PC-9 (cell line): Measurements from ENCODE around the gene FAM20C. TPM values are rescaled to one million over a fixed set of nuclear protein-coding genes. Genes with fewer than 3 reads are reported as not detected.

ENCODE experiments used
- BruUV-seq: library from RNA; stranded (reverse); fragments of 400-500 nt; replicated peaks from 2 replicates; lab custom pipeline; 2021; lab: Mats Ljungman, UMichigan
- CTCF ChIA-PET: fragments of 300-600 bp; sonication (Branson Sonifier 250); formaldehyde crosslinking; loops from one replicate; lab custom pipeline; 2022; ENCODE audit warnings: antibody characterized with exemption; lab: Charles Lee
- POLR2A ChIA-PET: fragments of 300-600 bp; sonication (Branson Sonifier 250); formaldehyde crosslinking; loops from one replicate; lab custom pipeline; 2022; ENCODE audit warnings: antibody characterized with exemption; ENCODE audit not compliant: unreplicated experiment; lab: Charles Lee
- DNase-seq, 2 experiments: peaks; one replicate each; pipeline versions ENCODE4 v3.0.0 to v3.0.0-alpha.2; 2015 to 2022; ENCODE audit warnings: mixed read lengths in 1 of 2
- H2AFZ ChIP-seq: fragments of 200-600 bp; sonication (generic); 2 replicates; pipeline ENCODE4 v1.8.1; 2017; ENCODE audit warnings: antibody characterized with exemption
- H3F3A ChIP-seq: fragments of 200-600 bp; sonication (generic); 2 replicates; pipeline ENCODE4 v1.8.1; 2017; ENCODE audit warnings: antibody characterized with exemption, mild to moderate bottlenecking, low read depth; ENCODE audit not compliant: insufficient read depth
- H3K27ac ChIP-seq: fragments of 200-600 bp; sonication (generic); 2 replicates; pipeline ENCODE4 v1.6.1; 2016; ENCODE audit warnings: mixed run types
- H3K27me3 ChIP-seq: fragments of 200-600 bp; sonication (generic); 2 replicates; pipeline ENCODE4 v1.6.1; 2016; ENCODE audit warnings: low read depth, mixed run types; ENCODE audit not compliant: insufficient read depth
- H3K36me3 ChIP-seq: fragments of 200-600 bp; sonication (generic); 2 replicates; pipeline ENCODE4 v1.6.1; 2016; ENCODE audit warnings: low read depth, mixed run types
- H3K4me1 ChIP-seq: fragments of 200-600 bp; sonication (generic); replicated peaks from 2 replicates; pipeline ENCODE4 v1.6.1; 2016; ENCODE audit warnings: mixed run types; ENCODE audit not compliant: insufficient read depth
- H3K4me2 ChIP-seq: fragments of 200-600 bp; sonication (generic); 2 replicates; pipeline ENCODE4 v1.6.1; 2017; ENCODE audit warnings: mixed run types
- H3K4me3 ChIP-seq: fragments of 200-600 bp; sonication (generic); 2 replicates; pipeline ENCODE4 v1.6.1; 2016; ENCODE audit warnings: mixed run types
- H3K79me2 ChIP-seq: fragments of 200-600 bp; sonication (generic); 2 replicates; pipeline ENCODE4 v1.6.1; 2017; ENCODE audit warnings: low read depth, mixed run types
- H3K9me2 ChIP-seq: fragments of 200-600 bp; sonication (generic); 2 replicates; pipeline ENCODE4 v1.8.1; 2017; ENCODE audit warnings: mild to moderate bottlenecking; ENCODE audit not compliant: insufficient read depth
- H3K9me3 ChIP-seq: fragments of 200-600 bp; sonication (generic); 2 replicates; pipeline ENCODE4 v1.8.1; 2016; ENCODE audit warnings: low read depth; ENCODE audit not compliant: insufficient read depth
- H4K20me1 ChIP-seq: fragments of 200-600 bp; sonication (generic); 2 replicates; pipeline ENCODE4 v1.8.1; 2017; ENCODE audit not compliant: insufficient read depth
- CTCF ChIP-seq: fragments of 200-600 bp; sonication (generic); conservative IDR thresholded peaks from 2 replicates; pipeline ENCODE4 v1.6.1; 2017; ENCODE audit warnings: mixed run types, antibody characterized with exemption, mild to moderate bottlenecking, moderate library complexity
- EZH2 ChIP-seq: fragments of 200-600 bp; sonication (generic); IDR thresholded peaks from 2 replicates; pipeline ENCODE4 v1.8.0; 2017; ENCODE audit warnings: antibody characterized with exemption, low read depth
- intact Hi-C: fragments of 100-400 bp; cut with micrococcal nuclease; formaldehyde crosslinking; loops from one replicate; pipeline ENCODE4 v1.10.0; 2022; ENCODE audit not compliant: unreplicated experiment
- total RNA-seq: library from RNA; stranded (reverse); gene quantifications from 2 replicates; pipeline ENCODE4 v1.2.3, GENCODE V29; 2021

FAM20C gene
- total RNA-seq, 1 experiment from 2014 or later = 31.0 TPM

GRCh38 chr7:211033-211714 lies 18.8 kb downstream of the FAM20C start:
- no peaks in the 10 kb centered on the region for H4K20me1 ChIP-seq
- no peaks in the 10 kb centered on the region for H3K79me2 ChIP-seq
- no peaks in the 10 kb centered on the region for H3F3A ChIP-seq
- no peak overlapping the region for H3K4me2 ChIP-seq
- TF ChIP-seq EZH2 (no peak), CTCF (no peak)
- no peak overlapping the region for H3K4me3 ChIP-seq
- no TSS peak for BruUV-seq
- no peaks in the 10 kb centered on the region for H3K4me1 ChIP-seq
- H3K36me3 ChIP-seq = no peaks in the 10 kb centered on the region
- POLR2A ChIA-PET = no interaction called here
- H3K9me3 ChIP-seq = no peaks in the 10 kb centered on the region
- no peaks in the 10 kb centered on the region for H3K27me3 ChIP-seq
- CTCF ChIA-PET = no interaction called here
- no peaks in the 10 kb centered on the region for H3K9me2 ChIP-seq
- no peak for DNase-seq
- H2AFZ ChIP-seq = no peak overlapping the region
- intact Hi-C loops = no loop called here
- H3K27ac ChIP-seq = no peak overlapping the region

- BruUV-seq = no TSS peak
- Histone ChIP-seq H3K79me2 (no peaks in the 10 kb centered on the region), H3K4me3 (no peak overlapping the region), H3K27ac (no peak overlapping the region), H3K4me2 (no peak overlapping the region), H3K9me3 (no peaks in the 10 kb centered on the region), H3K9me2 (no peaks in the 10 kb centered on the region), H4K20me1 (no peaks in the 10 kb centered on the region), H3F3A (no peaks in the 10 kb centered on the region), H2AFZ (no peak overlapping the region), H3K4me1 (no peaks in the 10 kb centered on the region), H3K36me3 (no peaks in the 10 kb centered on the region), H3K27me3 (no peaks in the 10 kb centered on the region)
- CTCF ChIA-PET = no interaction called here
- POLR2A ChIA-PET = no interaction called here
- no peak for TF ChIP-seq CTCF
- TF ChIP-seq EZH2 = no peak
- intact Hi-C loops = no loop called here
- no peak for DNase-seq
Observed at GRCh38 chr7:211715-212058, 19.3 kb downstream of the FAM20C start.

GRCh38 chr7:212754-213153 lies 20.4 kb downstream of the FAM20C start:
- DNase-seq = no peak
- H3K27me3 ChIP-seq = no peaks in the 10 kb centered on the region
- no peaks in the 10 kb centered on the region for H3K79me2 ChIP-seq
- POLR2A ChIA-PET = no interaction called here
- no peaks in the 10 kb centered on the region for H3K9me2 ChIP-seq
- no peaks in the 10 kb centered on the region for H3K9me3 ChIP-seq
- no TSS peak for BruUV-seq
- TF ChIP-seq CTCF (no peak), EZH2 (no peak)
- CTCF ChIA-PET = no interaction called here
- no peak overlapping the region for H3K4me2 ChIP-seq
- H3F3A ChIP-seq = no peaks in the 10 kb centered on the region
- H3K4me1 ChIP-seq = no peaks in the 10 kb centered on the region
- no peak overlapping the region for H2AFZ ChIP-seq
- H3K4me3 ChIP-seq = no peak overlapping the region
- intact Hi-C loops = no loop called here
- H3K36me3 ChIP-seq = no peaks in the 10 kb centered on the region
- no peaks in the 10 kb centered on the region for H4K20me1 ChIP-seq
- H3K27ac ChIP-seq = no peak overlapping the region
